GM21447 (cell line): Measurements from ENCODE around the gene PRPF40A.
A peak's percentile ranks its signal among the peaks of the same experiment; 100 is the strongest.

Source experiments
- ATAC-seq: cut with Tn5 transposase; IDR thresholded peaks from one replicate; pipeline ENCODE4 v1.9.1; 2021; ENCODE audit not compliant: unreplicated experiment

Gene PRPF40A

GRCh38 chr2:152655880-152656279, 61.4 kb downstream of the PRPF40A start:
- ATAC-seq = no peak

DNA sequence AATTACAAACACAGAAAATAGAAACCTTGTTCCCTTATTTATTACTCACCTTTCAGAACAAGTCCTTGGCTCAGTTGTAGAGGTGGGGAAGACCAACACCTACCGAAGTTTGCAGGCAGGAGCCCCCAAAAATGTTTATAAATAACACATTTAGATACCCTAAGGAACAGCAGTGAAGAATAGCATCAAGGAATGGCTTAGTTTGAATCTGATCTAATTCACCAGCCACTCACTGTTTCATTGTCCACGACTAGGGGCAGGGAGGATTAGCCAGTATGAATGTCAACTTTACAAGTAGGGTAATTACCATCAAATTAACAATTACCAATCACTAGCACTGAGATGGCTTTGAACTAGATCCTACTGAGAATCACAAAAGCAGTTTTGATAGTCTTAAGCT, 65.4 kb downstream of the PRPF40A start:
- no peak for ATAC-seq

- ATAC-seq = no peak
Observed at GRCh38 chr2:152650768-152651371, 66.4 kb downstream of the PRPF40A start.

DNA sequence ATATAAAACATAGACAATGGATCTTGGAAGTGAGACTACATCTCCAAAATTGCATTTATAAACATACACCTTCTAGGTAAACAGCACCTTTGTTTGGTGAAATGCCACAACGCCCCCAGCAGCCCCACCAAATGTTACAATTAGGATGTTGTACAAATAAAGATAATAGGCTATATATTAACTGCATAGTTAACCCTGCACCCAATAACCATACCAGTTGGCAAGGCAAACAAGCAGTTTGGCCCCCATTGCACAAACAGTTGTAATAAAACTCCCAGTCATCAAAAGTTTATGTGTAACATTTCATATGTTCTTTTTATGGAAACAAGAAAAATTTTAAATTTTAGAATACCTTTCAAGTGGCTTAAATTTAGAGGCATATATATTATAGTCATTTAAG, 67.3 kb downstream of the PRPF40A start:
- no peak for ATAC-seq

GRCh38 chr2:152648336-152648735, 68.9 kb downstream of the PRPF40A start:
- no peak for ATAC-seq

- no peak for ATAC-seq
Observed at GRCh38 chr2:152647552-152647951, 69.7 kb downstream of the PRPF40A start.

- ATAC-seq = no peak
Observed at GRCh38 chr2:152646775-152647174, 70.5 kb downstream of the PRPF40A start.

DNA sequence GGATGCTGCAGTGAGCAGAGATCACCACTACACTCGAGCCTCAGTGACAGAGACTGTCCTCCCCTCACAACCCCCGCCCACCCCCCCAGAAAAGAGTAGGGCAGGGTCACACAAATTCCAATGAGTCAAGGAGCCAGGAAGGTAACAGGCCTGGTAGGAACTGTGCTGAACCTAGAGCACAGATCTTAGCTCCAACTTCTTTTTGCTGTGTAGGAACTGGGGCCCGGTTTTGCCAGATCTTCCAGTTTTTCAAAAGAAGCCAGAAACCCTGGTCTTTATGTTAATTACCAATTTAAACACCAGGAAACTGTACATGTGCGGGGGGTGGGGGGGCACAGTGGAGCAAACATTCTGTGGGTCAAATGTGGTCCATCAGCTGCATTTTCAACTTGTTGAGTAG, 71.0 kb downstream of the PRPF40A start:
- no peak for ATAC-seq

DNA sequence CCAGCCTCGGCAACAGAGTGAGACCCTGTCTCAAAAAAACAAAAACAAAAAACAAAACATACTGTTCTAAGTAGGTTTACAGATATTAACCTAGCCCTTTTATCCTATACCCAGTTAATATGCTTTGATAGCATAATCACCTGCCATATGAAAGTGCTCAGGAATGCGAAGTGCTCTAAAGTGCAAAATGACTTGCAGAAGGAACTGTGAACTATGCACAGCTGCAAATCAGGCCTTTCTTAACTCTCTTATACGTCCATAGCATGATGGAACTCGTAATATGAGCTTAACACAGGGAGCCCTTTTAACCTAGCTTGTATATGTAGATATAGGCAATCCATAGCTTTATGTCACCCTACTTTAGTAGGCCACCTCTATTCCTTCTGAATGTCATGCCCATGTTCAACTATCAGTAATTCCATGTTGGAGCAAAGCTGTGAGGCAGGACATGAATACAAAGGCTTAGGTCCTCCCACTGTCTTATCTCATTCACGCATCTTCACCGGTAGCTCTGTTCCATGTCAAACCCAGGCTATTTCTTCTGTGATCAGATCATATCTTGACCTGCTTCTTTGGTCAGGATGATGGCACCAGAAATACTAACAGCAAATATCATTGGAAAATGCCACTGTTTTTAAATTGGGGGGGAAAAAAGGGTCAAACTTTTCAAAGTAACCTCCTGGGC, 72.9 kb downstream of the PRPF40A start:
- no peak for ATAC-seq

GRCh38 chr2:152638590-152638989, 78.7 kb downstream of the PRPF40A start:
- ATAC-seq = no peak

GRCh38 chr2:152638056-152638455, 79.2 kb downstream of the PRPF40A start:
- no peak for ATAC-seq

GRCh38 chr2:152637251-152637650, 80.0 kb downstream of the PRPF40A start:
- ATAC-seq = no peak

DNA sequence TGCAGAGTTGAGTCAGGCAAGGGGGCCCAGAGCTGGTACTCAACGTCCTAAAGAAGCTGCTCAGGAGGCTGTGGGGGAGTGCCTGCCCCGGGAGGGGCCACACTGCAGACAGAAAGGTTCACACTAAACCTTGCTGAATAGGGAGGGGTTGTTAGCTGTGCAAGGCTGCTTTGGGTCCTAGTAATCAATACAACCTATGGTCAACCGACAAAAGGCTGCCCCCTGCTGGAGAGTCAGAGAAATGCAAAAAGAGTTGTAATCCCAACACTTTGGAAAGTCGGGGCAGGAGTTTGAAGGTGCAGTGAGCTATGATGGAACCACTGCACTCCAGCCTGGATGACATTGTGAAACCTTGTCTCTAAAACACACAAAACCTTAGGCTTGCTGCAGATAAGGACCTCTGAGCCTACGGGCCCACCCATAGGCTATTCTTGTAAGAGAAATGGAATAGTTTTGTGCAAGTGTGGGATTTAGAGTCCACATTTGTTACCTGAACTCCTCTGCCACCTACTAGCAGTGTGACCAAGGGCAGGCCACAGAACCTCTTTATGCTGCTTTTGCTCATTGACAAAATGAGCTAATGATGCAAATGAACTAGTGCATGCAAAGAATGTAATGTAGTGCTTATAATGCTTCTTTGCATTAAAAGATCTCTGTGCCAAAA, 81.5 kb downstream of the PRPF40A start:
- peak; percentile 70 for ATAC-seq

DNA sequence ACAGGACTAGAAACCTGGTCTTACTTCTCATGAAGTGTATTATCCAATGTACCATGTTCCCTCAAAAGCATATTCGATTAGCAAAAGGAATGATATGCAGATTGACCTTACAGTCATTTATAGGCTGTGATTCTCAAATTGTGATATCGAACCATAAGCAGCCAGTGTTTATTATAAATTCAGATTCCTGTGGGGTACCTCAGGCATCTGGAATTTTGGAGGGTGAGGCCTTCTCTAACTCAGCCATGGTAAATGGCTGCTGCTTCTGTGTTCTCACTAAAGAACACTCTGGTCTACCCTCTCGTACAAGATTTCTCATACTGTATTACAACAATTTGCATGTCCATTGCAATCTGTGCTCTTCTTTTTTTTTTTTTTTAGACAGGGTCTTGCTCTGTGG, 84.5 kb downstream of the PRPF40A start:
- no peak for ATAC-seq

DNA sequence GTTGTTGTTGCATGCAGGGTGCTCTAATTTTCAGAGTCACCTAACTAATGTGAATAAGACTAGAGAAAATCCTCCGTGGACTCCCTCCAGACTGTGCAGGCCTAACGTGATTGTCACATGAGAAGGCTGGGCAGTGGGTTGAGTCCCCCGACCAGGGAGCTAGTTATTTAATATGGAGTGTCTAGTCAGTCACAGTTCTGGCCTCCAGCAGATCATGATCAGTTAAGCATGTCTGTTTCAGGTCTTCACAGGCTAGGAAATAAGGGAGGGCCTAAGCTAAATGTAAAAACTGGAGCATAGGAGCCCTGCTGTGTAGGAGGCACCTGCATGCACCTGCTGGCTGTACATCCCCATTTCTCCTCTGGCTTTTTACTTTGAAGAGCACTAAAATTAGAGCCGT, 86.8 kb downstream of the PRPF40A start:
- ATAC-seq = no peak

DNA sequence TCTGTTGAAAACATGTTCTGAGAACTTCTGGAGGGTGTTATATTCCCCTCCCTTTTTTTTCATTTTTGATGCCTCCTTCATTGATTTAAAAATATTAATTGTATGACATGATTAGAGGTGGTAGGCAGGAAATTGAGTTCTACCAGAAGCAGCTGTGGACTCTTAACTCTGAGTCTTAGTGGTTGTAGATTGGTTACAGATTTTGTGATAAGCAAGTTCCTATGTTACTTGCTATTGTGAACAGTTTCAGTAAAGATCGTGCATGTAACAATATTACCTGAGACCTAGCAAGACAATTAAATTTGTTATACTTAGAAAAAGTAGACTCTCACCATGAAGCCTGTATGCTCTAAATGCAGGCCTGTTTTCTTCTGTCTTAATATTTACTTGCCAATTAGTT, 88.1 kb downstream of the PRPF40A start:
- ATAC-seq = no peak

DNA sequence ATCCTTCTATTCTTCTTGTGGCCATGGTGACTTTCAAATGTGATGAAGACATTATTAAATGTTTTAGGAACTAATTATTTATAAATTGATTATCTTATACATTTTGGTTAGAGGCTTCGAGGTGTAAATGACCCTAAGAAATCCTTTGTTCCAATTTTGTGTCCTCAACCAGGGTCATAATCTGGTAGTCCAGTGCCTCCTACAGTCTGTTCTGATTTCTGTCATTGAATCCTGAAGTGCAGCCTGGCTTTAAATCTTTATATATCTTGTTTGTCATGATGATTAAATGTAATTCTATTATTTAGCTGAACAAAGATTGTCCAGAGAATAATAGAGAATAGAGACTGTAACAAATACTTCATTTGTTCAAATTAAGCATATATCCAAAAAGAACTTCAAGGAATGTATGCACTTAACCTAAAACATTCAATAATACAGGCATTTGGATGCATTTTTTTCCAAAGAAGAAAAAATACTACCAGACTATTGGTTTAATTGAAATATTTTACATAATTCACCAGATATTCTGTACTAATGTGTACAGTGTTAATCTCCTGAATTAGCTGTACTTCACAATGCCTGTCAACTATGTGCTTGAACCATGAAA, 89.8 kb downstream of the PRPF40A start:
- ATAC-seq = no peak

DNA sequence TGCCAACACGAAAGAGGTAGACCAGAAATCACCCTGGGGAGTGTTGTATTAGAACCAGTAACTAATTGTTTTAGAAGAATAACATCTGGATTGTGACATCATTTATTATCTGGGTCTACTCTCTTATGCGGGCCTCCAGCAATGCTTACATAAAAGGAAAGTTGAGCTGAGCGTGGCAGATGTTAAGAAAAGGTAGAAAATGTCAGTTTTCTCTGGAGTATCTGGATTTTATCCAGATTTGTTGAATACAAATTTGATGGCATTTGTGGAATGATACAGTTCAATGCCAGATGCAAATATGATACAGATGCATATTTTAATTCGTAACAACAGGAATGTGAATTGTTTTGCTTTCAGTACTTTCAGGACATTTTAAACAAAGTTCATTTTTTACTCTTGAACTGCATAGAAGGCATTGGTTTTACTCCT, 90.3 kb downstream of the PRPF40A start:
- no peak for ATAC-seq

- ATAC-seq = no peak
Observed at GRCh38 chr2:152624805-152625204, 92.5 kb downstream of the PRPF40A start.

DNA sequence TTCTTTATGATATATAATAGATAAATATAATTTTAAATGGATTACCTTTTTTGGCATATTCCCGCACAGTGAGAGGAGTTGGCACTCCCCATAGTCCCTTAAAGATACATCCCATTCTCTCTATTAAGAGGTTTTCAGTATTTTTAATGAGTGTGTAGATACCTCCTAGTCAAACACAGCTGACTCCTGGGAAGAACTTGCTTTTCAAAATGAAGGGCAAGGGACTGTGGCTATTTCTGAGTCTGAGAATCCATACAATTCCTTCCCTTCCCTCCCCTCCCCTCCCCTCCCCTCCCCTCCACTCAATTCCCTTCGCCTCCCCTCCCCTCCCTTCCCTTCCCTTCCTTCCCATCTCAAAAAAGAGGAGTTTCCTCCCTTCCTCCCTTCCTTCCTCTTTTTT, 93.5 kb downstream of the PRPF40A start:
- ATAC-seq = no peak

DNA sequence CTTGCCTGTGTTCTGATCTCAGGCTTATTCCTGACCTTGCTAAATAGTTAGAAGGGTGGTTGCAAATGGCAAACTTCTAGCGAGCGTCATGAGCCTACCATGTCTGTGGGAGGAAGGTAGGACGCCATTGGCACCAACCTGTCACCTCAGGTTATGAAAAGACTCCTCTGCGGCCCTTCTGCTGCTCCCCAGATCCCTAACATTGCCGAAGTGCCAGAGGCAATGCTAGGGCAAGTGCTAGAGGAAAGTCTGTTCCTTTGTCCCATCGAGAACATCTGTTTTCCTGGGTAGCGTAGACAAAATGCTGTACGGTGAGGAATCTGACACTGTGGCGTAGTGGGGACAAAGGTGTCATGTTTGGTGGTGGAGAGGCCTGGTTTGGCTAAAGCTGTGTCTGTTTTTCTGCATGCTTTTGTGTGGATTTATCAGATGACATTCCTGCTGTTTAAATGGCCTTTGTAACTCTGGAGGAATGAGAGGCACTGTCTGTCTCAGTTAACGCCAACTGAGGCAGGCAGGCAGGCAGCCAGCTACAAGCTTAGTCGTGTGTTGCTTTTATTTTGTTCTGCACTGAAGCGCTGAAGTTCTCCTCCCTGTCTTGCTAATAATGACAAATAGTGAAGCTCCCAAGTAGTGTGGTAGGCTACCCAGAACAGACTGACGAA, 94.1 kb downstream of the PRPF40A start:
- no peak for ATAC-seq
